HepG2 (cell line): ENCODE measurements around the gene MYLK. TPM values are rescaled to one million over a fixed set of nuclear protein-coding genes. Genes with fewer than 3 reads are reported as not detected.

Source experiments
- ATAC-seq: fragments of 200-7000 bp; cut with Tn5 transposase; 3 replicates; pipeline ENCODE4 v1.9.1; 2020; ENCODE audit warnings: mild to moderate bottlenecking, moderate library complexity
- BruUV-seq: library from RNA; stranded (reverse); fragments of 400-500 nt; replicated peaks from 2 replicates; lab custom pipeline; 2021; lab: Mats Ljungman, UMichigan
- CTCF ChIA-PET: fragments of 300-600 bp; formaldehyde crosslinking; extraction: SDS; loops from one replicate; lab custom pipeline; 2021; ENCODE audit warnings: low total read pairs, inconsistent platforms, low intra/inter-chr PET ratio; lab: Yijun Ruan, JAX
- POLR2A ChIA-PET: fragments of 350-600 bp; sonication (Branson Sonifier 250); formaldehyde crosslinking; loops from one replicate; lab custom pipeline; 2020; ENCODE audit warnings: antibody characterized with exemption, inconsistent platforms; lab: Yijun Ruan, JAX
- DNase-seq: peaks from one replicate; pipeline ENCODE4 v3.0.0-alpha.2; 2015; ENCODE audit warnings: low spot score
- FAIRE-seq: peaks from 3 replicates; lab custom pipeline; 2011; peaks lifted over from hg19 to GRCh38; lab: Jason Lieb, UNC
- H2AFZ ChIP-seq: one replicate; pipeline ENCODE4 v1.6.1; 2011; ENCODE audit warnings: low read length, inconsistent platforms
- H3K27ac ChIP-seq: fragments of 300-600 bp; 3 replicates; pipeline ENCODE4 v1.8.0; 2011; ENCODE audit warnings: mixed run types, mild to moderate bottlenecking, mixed read lengths, low read length, inconsistent platforms; ENCODE audit not compliant: insufficient read depth; ENCODE audit errors: extremely low read length
- H3K27me3 ChIP-seq, 2 experiments: fragments of 200-600 bp in 1 of 2; 2 replicates in 1 of 2; 3 replicates in 1 of 2; pipeline versions ENCODE4 v1.6.0 to v1.8.0; 2011; ENCODE audit warnings: low read length in 2 of 2, mild to moderate bottlenecking in 2 of 2, moderate library complexity in 2 of 2, inconsistent platforms in 1 of 2; ENCODE audit not compliant: insufficient read depth in 2 of 2, control insufficient read depth in 1 of 2
- H3K36me3 ChIP-seq, 2 experiments: fragments of 200-600 bp in 1 of 2; replicated peaks in 1 of 2; 2 replicates in 1 of 2; 3 replicates in 1 of 2; pipeline versions ENCODE4 v1.5.1 to v1.8.0; 2011; ENCODE audit warnings: low read length in 2 of 2, inconsistent platforms in 1 of 2; ENCODE audit not compliant: insufficient read depth in 2 of 2, control insufficient read depth in 1 of 2
- H3K4me1 ChIP-seq: 2 replicates; pipeline ENCODE4 v1.5.1; 2012; ENCODE audit warnings: low read length, inconsistent platforms; ENCODE audit not compliant: insufficient read depth
- H3K4me2 ChIP-seq: 2 replicates; pipeline ENCODE4 v1.6.0; 2011; ENCODE audit warnings: low read depth, low read length, inconsistent platforms
- H3K4me3 ChIP-seq, 3 experiments: fragments of 200-600 bp in 1 of 3; sonication (generic), shearing (Covaris generic) in 1 of 3; replicated peaks in 1 of 3; 2 replicates each; pipeline ENCODE4 v1.5.1; 2011 to 2016; ENCODE audit warnings: low read length in 3 of 3, inconsistent platforms in 2 of 3, low read depth in 2 of 3, mild to moderate bottlenecking in 2 of 3, control low read depth in 1 of 3, mixed read lengths in 1 of 3; ENCODE audit not compliant: insufficient read depth in 1 of 3
- H3K79me2 ChIP-seq: one replicate; pipeline ENCODE4 v1.6.1; 2011; ENCODE audit warnings: low read length, inconsistent platforms; ENCODE audit not compliant: insufficient read depth
- H3K9ac ChIP-seq: 2 replicates; pipeline ENCODE4 v1.6.0; 2011; ENCODE audit warnings: mild to moderate bottlenecking, low read depth, low read length, inconsistent platforms; ENCODE audit not compliant: insufficient read depth
- H3K9me3 ChIP-seq: 2 replicates; pipeline ENCODE4 v1.5.1; 2012; ENCODE audit warnings: mild to moderate bottlenecking, low read length
- H4K20me1 ChIP-seq: 2 replicates; pipeline ENCODE4 v1.6.0; 2011; ENCODE audit warnings: inconsistent platforms, mild to moderate bottlenecking, low read length, moderate library complexity; ENCODE audit not compliant: insufficient read depth
- CTCF ChIP-seq: sonication (generic); formaldehyde crosslinking; IDR thresholded peaks from 2 replicates; pipeline ENCODE4 v1.5.0; 2020; ENCODE audit warnings: mild to moderate bottlenecking, missing genetic modification reagents, moderate library complexity
- DNMT1 ChIP-seq: sonication (generic); formaldehyde crosslinking; IDR thresholded peaks from 2 replicates; pipeline ENCODE4 v1.5.1; 2020; ENCODE audit warnings: mild to moderate bottlenecking, missing genetic modification reagents
- RAD21 ChIP-seq: fragments of 450-650 bp; formaldehyde crosslinking; IDR thresholded peaks from 2 replicates; pipeline ENCODE4 v1.5.0; 2020; ENCODE audit warnings: mild to moderate bottlenecking
- RNF2 ChIP-seq: fragments of 450-650 bp; conservative IDR thresholded peaks from 2 replicates; pipeline ENCODE4 v1.6.1; 2016; ENCODE audit warnings: low read depth
- SMC3 ChIP-seq: IDR thresholded peaks from 2 replicates; pipeline ENCODE4 v1.6.1; 2011; ENCODE audit warnings: low read length, improper control_type of control experiment
- STAG1 ChIP-seq: sonication (generic); formaldehyde crosslinking; IDR thresholded peaks from 2 replicates; pipeline ENCODE4 v1.4.0; 2020; ENCODE audit warnings: missing genetic modification reagents
- TGIF2 ChIP-seq: IDR thresholded peaks from 2 replicates; pipeline ENCODE4 v1.6.1; 2016; ENCODE audit warnings: control low read depth, missing compliant biosample characterization
- XRCC5 ChIP-seq: fragments of 200-400 bp; formaldehyde crosslinking; optimal IDR thresholded peaks from 2 replicates; pipeline ENCODE3; 2017; ENCODE audit warnings: mild to moderate bottlenecking, low read length
- ZNF136 ChIP-seq: sonication (generic); formaldehyde crosslinking; IDR thresholded peaks from 2 replicates; pipeline ENCODE4 v1.8.1; 2022; ENCODE audit warnings: low read depth, mild to moderate bottlenecking, moderate library complexity, missing genetic modification reagents
- ZNF331 ChIP-seq: sonication (generic); formaldehyde crosslinking; IDR thresholded peaks from 2 replicates; pipeline ENCODE4 v1.4.0; 2020; ENCODE audit warnings: missing genetic modification reagents
- ZNF589 ChIP-seq: sonication (generic); formaldehyde crosslinking; conservative IDR thresholded peaks from 2 replicates; pipeline ENCODE4 v1.8.0; 2022; ENCODE audit warnings: mild to moderate bottlenecking, moderate library complexity, missing genetic modification reagents
- ZNF644 ChIP-seq: IDR thresholded peaks from 2 replicates; pipeline ENCODE4 v1.6.1; 2016; ENCODE audit warnings: low read depth
- WGBS: methylation state at CpG from one replicate; pipeline ENCODE4 v1.1.6; 2017; ENCODE audit warnings: low lambda C conversion rate; 5-methylcytosine and 5-hydroxymethylcytosine counted together
- in situ Hi-C: cut with HindIII; loops from 2 replicates; pipeline ENCODE4 v1.10.0; 2017; ENCODE audit warnings: low pct_unique_long_range_greater_than_20kb; ENCODE audit not compliant: extremely low pct_ligation_motif_present
- intact Hi-C: fragments of 100-400 bp; cut with micrococcal nuclease; formaldehyde crosslinking; loops from one replicate; pipeline ENCODE4 v1.10.0; 2022; ENCODE audit not compliant: unreplicated experiment
- polyA plus RNA-seq, 8 experiments: library from polyadenylated mRNA; depleted of rRNA in 3 of 8; stranded (reverse) in 7 of 8; unstranded in 1 of 8; fragments of >200 nt; fragmentation: Illumina TruSeq in 4 of 8; extraction: Trizol in 4 of 8; gene quantifications; 2 replicates each; pipeline versions ENCODE4 v1.2.1 to v1.2.3, GENCODE V29; 2011 to 2016; ENCODE audit warnings: low read depth in 4 of 8, missing spikeins in 1 of 8, mixed read lengths in 1 of 8; ENCODE audit not compliant: insufficient read depth in 1 of 8
- total RNA-seq, 5 experiments: library from RNA; depleted of rRNA; stranded (reverse); fragments of >200 nt; fragmentation: Illumina TruSeq; extraction: Trizol; gene quantifications; 2 replicates each; pipeline ENCODE4 v1.2.3, GENCODE V29; 2016; ENCODE audit warnings: low read depth in 1 of 5

The MYLK gene
- total and polyA plus RNA-seq, 2 of the 13 experiments (the other 11 are each of a cell fraction or from before 2014, with no cell fraction given), result 10.6 to 34.9 TPM

DNA sequence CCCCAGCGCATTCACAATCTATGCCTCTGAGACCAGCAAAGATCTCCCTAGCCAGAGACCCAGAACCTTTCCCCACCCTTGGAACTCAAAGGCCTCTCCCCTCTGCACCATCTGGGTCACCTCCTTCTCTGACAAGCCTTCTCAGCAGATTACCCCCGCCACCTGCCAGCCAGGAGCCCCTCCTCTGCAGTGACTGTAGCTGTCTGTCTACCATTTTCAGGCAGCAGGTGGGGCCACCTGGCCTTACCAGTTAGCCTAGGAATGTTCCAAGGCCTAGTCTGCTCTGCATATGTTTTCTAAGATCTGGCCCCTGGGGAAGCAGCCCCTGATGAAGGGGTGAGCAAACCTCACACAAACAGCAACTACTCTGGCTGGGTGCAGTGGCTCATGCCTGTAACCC, 2.4 kb downstream of the MYLK start:
- no peak for FAIRE-seq
- intact Hi-C loops (loop anchor here (1.0 kb wide), 2 partner anchors 82 to 136 kb away; no protein-coding TSS in a partner anchor), in situ Hi-C loops (no loop called here)
- no TSS peak for BruUV-seq
- H3K4me1 ChIP-seq, result peaks cover 10% of the 10 kb centered on the region
- H3K4me3 ChIP-seq, result no peak overlapping the region
- no peak overlapping the region for H3K27ac ChIP-seq
- no peaks in the 10 kb centered on the region for H3K36me3 ChIP-seq
- TF ChIP-seq CTCF (CRISPR knock-in tag), result peak; percentile 13; the same call in 1 of the 2 replicates
- no peak for TF ChIP-seq ZNF589
- H2AFZ ChIP-seq, result no peak overlapping the region
- no peak for ATAC-seq
- peaks cover 0 to 25% of the 10 kb centered on the region in 2 experiments; a peak in 2 of 5 replicates for H3K27me3 ChIP-seq
- no peaks in the 10 kb centered on the region for H3K9me3 ChIP-seq
- no peaks in the 10 kb centered on the region for H3K79me2 ChIP-seq
- CTCF ChIA-PET, result interaction anchor here (1.1 to 2.2 kb wide), 2 partner anchors 137 to 158 kb away, joined by 3 to 11 read pairs; no protein-coding TSS in a partner anchor
- no peak overlapping the region for H3K4me2 ChIP-seq
- no peak overlapping the region for H3K9ac ChIP-seq
- WGBS, result 86% methylated on average over 2 of the region's 2 CpGs
- no peaks in the 10 kb centered on the region for H4K20me1 ChIP-seq
- DNase-seq, result no peak
- POLR2A ChIA-PET, result no interaction called here

DNA sequence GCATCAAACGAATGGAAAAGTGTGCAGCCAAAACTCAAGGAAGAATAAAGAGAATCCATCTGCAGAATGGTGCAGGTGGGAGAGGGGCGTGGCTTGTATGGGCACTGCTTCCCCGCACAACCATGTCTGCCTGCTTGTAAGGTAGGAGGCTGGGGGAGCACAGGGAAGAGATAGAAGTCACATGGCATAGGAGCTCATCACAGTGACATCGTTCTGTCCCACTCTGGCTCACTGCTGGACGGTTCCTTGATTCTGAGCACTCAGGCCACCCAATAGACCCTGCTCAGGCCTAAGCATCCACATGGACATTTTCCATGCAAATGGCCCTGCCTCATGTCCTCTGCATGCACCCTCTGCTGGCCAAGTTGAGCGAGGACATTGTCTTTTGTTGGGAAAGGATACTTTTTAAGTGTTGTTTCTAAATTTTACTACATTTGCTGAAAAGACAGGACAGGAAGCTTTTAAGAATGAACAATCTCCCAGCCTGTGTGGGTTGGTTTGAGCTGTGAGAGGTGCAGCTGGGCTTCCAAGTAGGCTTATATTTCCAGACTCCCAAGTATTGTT, 3.1 kb downstream of the MYLK start:
- Histone ChIP-seq H3K27ac (no peak overlapping the region), H3K36me3 (no peaks in the 10 kb centered on the region), H3K9ac (no peak overlapping the region), H3K9me3 (no peaks in the 10 kb centered on the region), H2AFZ (no peak overlapping the region), H3K4me3 (no peak overlapping the region), H3K27me3 (peaks cover 0 to 25% of the 10 kb centered on the region in 2 experiments; a peak in 2 of 5 replicates), H3K4me1 (peaks cover 10% of the 10 kb centered on the region), H3K79me2 (no peaks in the 10 kb centered on the region), H4K20me1 (no peaks in the 10 kb centered on the region), H3K4me2 (no peak overlapping the region)
- ChIA-PET POLR2A (no interaction called here), CTCF (interaction anchor here (1.1 to 2.2 kb wide), 2 partner anchors 136 to 158 kb away, joined by 3 to 11 read pairs; no protein-coding TSS in a partner anchor)
- ATAC-seq (peak; percentile 49), DNase-seq (peak; percentile 40), FAIRE-seq (peak; percentile 75)
- WGBS, result 49% methylated on average over 4 of the region's 6 CpGs
- no TSS peak for BruUV-seq
- intact Hi-C loops (loop anchor here (1.0 kb wide), 2 partner anchors 82 to 136 kb away; no protein-coding TSS in a partner anchor), in situ Hi-C loops (no loop called here)
- TF ChIP-seq RNF2 (no peak), ZNF644 (peak; percentile 69; the same call in 1 of the 2 replicates), CTCF (CRISPR knock-in tag) (peak; percentile 66), RAD21 (CRISPR knock-in tag) (0 out of 2 replicates have a peak, but pooled peaks have one; percentile 28), ZNF331 (CRISPR knock-in tag) (no peak), ZNF136 (CRISPR knock-in tag) (no peak), STAG1 (CRISPR knock-in tag) (peak; percentile 73), DNMT1 (CRISPR knock-in tag) (no peak), SMC3 (peak; percentile 80), TGIF2 (CRISPR knock-in tag) (no peak), XRCC5 (peak; percentile 46)
